ENCODE data around the gene MAP1B.

MAP1B gene

GRCh38 chr5:72093217-72093616, 14.1 kb upstream of the MAP1B start:
- H3K9ac ChIP-seq (ENCODE audit: low read length), result no peak overlapping the region
- H3F3A ChIP-seq (ENCODE audit: insufficient read depth, low read length), result 0 out of 2 replicates have a peak, but pooled peaks cover 2% of the 10 kb centered on the region
- H3K9me2 ChIP-seq (replicated peaks; ENCODE audit: insufficient read depth, low read length), result no peaks in the 10 kb centered on the region
- H3K27me3 ChIP-seq (replicated peaks; ENCODE audit: insufficient read depth, low read length), result no peaks in the 10 kb centered on the region
- no peak for DNase-seq
- H3K9me3 ChIP-seq (replicated peaks; ENCODE audit: insufficient read depth, low read length), result no peaks in the 10 kb centered on the region
- no peak overlapping the region for H2AFZ ChIP-seq (ENCODE audit: low read length)
- TF ChIP-seq EZH2phosphoT487 (IDR thresholded peaks at IDR 0.05; ENCODE audit: low read length) (no peak), CTCF (IDR thresholded peaks at IDR 0.05; ENCODE audit: low read length) (no peak), EZH2 (optimal IDR thresholded peaks at IDR 0.05; ENCODE audit: low read depth, low read length) (no peak)
- no peaks in the 10 kb centered on the region for H3K4me1 ChIP-seq (ENCODE audit: low read length)
- peak overlapping the region; percentile 28; the same call in 1 of the 2 replicates for H3K4me2 ChIP-seq (ENCODE audit: low read depth, low read length)
- no peaks in the 10 kb centered on the region for H3K79me2 ChIP-seq (ENCODE audit: low read length)
- no peak overlapping the region for H3K27ac ChIP-seq (ENCODE audit: low read length)
- H3K36me3 ChIP-seq (replicated peaks; ENCODE audit: insufficient read depth, low read length), result no peaks in the 10 kb centered on the region
- H4K20me1 ChIP-seq (ENCODE audit: insufficient read depth, low read length), result no peaks in the 10 kb centered on the region
- H3K4me3 ChIP-seq (ENCODE audit: low read length), result no peak overlapping the region

DNA sequence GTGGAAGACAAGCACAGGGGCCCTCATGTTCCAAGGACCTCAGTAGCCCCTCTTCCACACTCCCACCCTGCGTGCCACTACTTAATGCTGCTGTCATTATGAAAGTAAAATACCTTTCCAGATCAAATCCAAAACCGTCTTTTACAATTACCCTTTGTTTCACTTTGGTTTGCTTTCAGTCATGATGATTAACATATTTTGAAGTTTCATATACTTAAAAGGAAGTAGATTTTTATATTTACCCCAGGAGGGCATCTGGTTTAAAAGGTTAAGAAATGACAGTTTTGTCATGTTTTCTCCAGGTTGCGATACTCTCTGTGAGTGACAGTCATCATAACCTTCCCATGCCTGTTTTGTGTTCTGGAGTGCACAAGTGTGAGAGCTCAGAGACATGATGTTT, 13.5 kb upstream of the MAP1B start:
- peak; percentile 70 for DNase-seq
- no peaks in the 10 kb centered on the region for H3K27me3 ChIP-seq (replicated peaks; ENCODE audit: insufficient read depth, low read length)
- H3F3A ChIP-seq (ENCODE audit: insufficient read depth, low read length), result 0 out of 2 replicates have a peak, but pooled peaks cover 2% of the 10 kb centered on the region
- H3K4me2 ChIP-seq (ENCODE audit: low read depth, low read length), result peak overlapping the region; percentile 28
- H4K20me1 ChIP-seq (ENCODE audit: insufficient read depth, low read length), result no peaks in the 10 kb centered on the region
- no peaks in the 10 kb centered on the region for H3K79me2 ChIP-seq (ENCODE audit: low read length)
- H3K4me3 ChIP-seq (ENCODE audit: low read length), result no peak overlapping the region; the same call in 1 of the 2 replicates
- no peak overlapping the region; the same call in 1 of the 2 replicates for H3K9ac ChIP-seq (ENCODE audit: low read length)
- TF ChIP-seq EZH2 (optimal IDR thresholded peaks at IDR 0.05; ENCODE audit: low read depth, low read length), result no peak
- TF ChIP-seq EZH2phosphoT487 (IDR thresholded peaks at IDR 0.05; ENCODE audit: low read length), result no peak
- no peak for TF ChIP-seq CTCF (IDR thresholded peaks at IDR 0.05; ENCODE audit: low read length)
- H3K9me2 ChIP-seq (replicated peaks; ENCODE audit: insufficient read depth, low read length), result no peaks in the 10 kb centered on the region
- H2AFZ ChIP-seq (ENCODE audit: low read length), result no peak overlapping the region
- no peaks in the 10 kb centered on the region for H3K9me3 ChIP-seq (replicated peaks; ENCODE audit: insufficient read depth, low read length)
- H3K4me1 ChIP-seq (ENCODE audit: low read length), result no peaks in the 10 kb centered on the region
- no peaks in the 10 kb centered on the region for H3K36me3 ChIP-seq (replicated peaks; ENCODE audit: insufficient read depth, low read length)
- H3K27ac ChIP-seq (ENCODE audit: low read length), result peak overlapping the region; percentile 17; the same call in 1 of the 2 replicates

DNA sequence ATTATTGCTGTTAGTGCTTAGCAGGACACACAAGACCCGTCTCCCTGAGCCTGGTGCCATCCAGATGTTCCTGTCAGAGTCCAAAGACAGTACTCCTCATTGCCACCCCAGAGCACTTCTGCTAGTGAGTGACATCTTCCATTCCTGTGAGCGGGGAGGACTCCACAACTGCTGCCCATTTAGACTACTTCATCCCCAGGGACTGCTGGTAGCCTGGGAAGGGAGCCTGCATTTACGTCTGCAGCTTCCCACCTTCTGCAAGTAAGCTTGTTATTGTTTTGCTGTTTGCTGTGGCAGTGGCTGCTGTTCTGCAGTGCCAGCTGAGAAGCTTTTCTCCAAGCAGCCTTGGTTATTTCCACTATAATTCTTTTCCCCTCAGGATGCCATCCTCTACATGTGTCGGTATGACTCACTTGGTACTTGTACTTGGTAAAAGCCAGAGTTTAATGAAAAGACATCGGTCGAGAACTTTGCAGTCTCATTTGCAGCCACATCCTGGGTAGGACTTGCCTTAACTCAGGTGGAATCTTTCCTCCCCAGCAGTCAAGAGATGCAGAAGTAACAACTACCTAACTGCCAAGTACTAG, 10.6 kb upstream of the MAP1B start:
- H3K4me2 ChIP-seq (ENCODE audit: low read depth, low read length), result no peak overlapping the region
- no peak overlapping the region for H3K4me3 ChIP-seq (ENCODE audit: low read length)
- H3F3A ChIP-seq (ENCODE audit: insufficient read depth, low read length), result 0 out of 2 replicates have a peak, but pooled peaks cover 2% of the 10 kb centered on the region
- no peak overlapping the region for H2AFZ ChIP-seq (ENCODE audit: low read length)
- H3K9ac ChIP-seq (ENCODE audit: low read length), result no peak overlapping the region
- no peak for DNase-seq
- no peaks in the 10 kb centered on the region for H3K27me3 ChIP-seq (replicated peaks; ENCODE audit: insufficient read depth, low read length)
- no peaks in the 10 kb centered on the region for H3K4me1 ChIP-seq (ENCODE audit: low read length)
- H3K79me2 ChIP-seq (ENCODE audit: low read length), result no peaks in the 10 kb centered on the region
- no peaks in the 10 kb centered on the region for H3K9me2 ChIP-seq (replicated peaks; ENCODE audit: insufficient read depth, low read length)
- no peak overlapping the region for H3K27ac ChIP-seq (ENCODE audit: low read length)
- TF ChIP-seq CTCF (IDR thresholded peaks at IDR 0.05; ENCODE audit: low read length) (no peak), EZH2 (optimal IDR thresholded peaks at IDR 0.05; ENCODE audit: low read depth, low read length) (no peak), EZH2phosphoT487 (IDR thresholded peaks at IDR 0.05; ENCODE audit: low read length) (no peak)
- no peaks in the 10 kb centered on the region for H3K9me3 ChIP-seq (replicated peaks; ENCODE audit: insufficient read depth, low read length)
- H4K20me1 ChIP-seq (ENCODE audit: insufficient read depth, low read length), result no peaks in the 10 kb centered on the region
- no peaks in the 10 kb centered on the region for H3K36me3 ChIP-seq (replicated peaks; ENCODE audit: insufficient read depth, low read length)

Data from MM.1S (cell line).